Ishikawa (cell line): Measurements from ENCODE around the gene EMC9.

Experiments
- RAD21 ChIP-seq: IDR thresholded peaks from 2 replicates; pipeline ENCODE4 v1.6.1; 2012; ENCODE audit warnings: low read depth
- TAF1 ChIP-seq: IDR thresholded peaks from 2 replicates; pipeline ENCODE4 v1.6.1; 2012; ENCODE audit warnings: low read depth, mild to moderate bottlenecking

DNA sequence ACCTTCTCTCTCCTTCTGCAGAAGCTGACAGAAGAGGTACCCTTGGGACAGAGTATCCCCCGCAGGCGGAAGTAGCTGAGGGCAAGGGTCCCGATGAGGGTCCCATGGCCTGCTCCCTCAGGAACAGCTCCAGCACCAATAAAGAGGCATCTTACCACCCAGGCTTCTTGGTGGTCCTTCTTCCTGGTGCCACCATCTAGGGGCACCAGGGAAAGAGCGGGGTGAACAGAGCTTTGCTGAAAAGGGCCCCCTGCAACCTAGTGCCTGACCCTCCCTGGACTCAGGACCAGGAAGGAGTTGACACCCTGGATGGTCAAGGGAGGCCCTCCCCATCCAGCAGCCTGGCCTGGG, 19.1 kb upstream of the EMC9 start:
- no peak for TF ChIP-seq TAF1
- TF ChIP-seq RAD21: no peak
